ENCODE data around the gene INTS4.

GRCh38 chr11:78033040-78033439 is 38.6 kb upstream of the INTS4 start:
- TF ChIP-seq, protein P1, sequence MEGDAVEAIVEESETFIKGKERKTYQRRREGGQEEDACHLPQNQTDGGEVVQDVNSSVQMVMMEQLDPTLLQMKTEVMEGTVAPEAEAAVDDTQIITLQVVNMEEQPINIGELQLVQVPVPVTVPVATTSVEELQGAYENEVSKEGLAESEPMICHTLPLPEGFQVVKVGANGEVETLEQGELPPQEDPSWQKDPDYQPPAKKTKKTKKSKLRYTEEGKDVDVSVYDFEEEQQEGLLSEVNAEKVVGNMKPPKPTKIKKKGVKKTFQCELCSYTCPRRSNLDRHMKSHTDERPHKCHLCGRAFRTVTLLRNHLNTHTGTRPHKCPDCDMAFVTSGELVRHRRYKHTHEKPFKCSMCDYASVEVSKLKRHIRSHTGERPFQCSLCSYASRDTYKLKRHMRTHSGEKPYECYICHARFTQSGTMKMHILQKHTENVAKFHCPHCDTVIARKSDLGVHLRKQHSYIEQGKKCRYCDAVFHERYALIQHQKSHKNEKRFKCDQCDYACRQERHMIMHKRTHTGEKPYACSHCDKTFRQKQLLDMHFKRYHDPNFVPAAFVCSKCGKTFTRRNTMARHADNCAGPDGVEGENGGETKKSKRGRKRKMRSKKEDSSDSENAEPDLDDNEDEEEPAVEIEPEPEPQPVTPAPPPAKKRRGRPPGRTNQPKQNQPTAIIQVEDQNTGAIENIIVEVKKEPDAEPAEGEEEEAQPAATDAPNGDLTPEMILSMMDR (IDR thresholded peaks at IDR 0.05), result no peak
- no peak for TF ChIP-seq POLR2A (IDR thresholded peaks at IDR 0.05)

All from heart left ventricle (tissue), 13 donors.